HG02970 (cell line): Measurements from ENCODE around the gene ZNF177.
A peak's percentile ranks its signal among the peaks of the same experiment; 100 is the strongest.
"Not testable (repeated sequence)": the region's sequence is repeated elsewhere in the genome, so short reads cannot be mapped to it uniquely, and the experiment has no call there.

Source experiments
- ATAC-seq: cut with Tn5 transposase; IDR thresholded peaks from one replicate; pipeline ENCODE4 v1.9.1; 2021; ENCODE audit warnings: mild to moderate bottlenecking, moderate library complexity, moderate number of reproducible peaks; ENCODE audit not compliant: unreplicated experiment, low FRiP score

The ZNF177 gene

GRCh38 chr19:9362905-9363304 lies at the start of gene ZNF177:
TSS of gene ZNF177 (plus strand) at chr19:9363013. CDS start at chr19:9378312, 15,299 bp downstream.
- no peak for ATAC-seq

- no peak for ATAC-seq
Measured at GRCh38 chr19:9313756-9314155, 49.1 kb upstream of the ZNF177 start.

GRCh38 chr19:9321338-9321737 lies 41.5 kb upstream of the ZNF177 start:
- no peak for ATAC-seq

- not testable (repeated sequence) for ATAC-seq
Measured at GRCh38 chr19:9321756-9322155, 41.1 kb upstream of the ZNF177 start.

GRCh38 chr19:9322201-9322600 lies 40.6 kb upstream of the ZNF177 start:
- not testable (repeated sequence) for ATAC-seq

GRCh38 chr19:9323557-9323918 lies 39.3 kb upstream of the ZNF177 start:
- peak; percentile 39 for ATAC-seq

GRCh38 chr19:9323919-9324583 lies 38.8 kb upstream of the ZNF177 start, which contains the start of gene ZNF559:
TSS of gene ZNF559 (plus strand) at chr19:9324179. CDS start at chr19:9338550, 14,371 bp downstream.
- ATAC-seq, result peak; percentile 99

- ATAC-seq, result no peak
Measured at GRCh38 chr19:9324584-9324962, 38.2 kb upstream of the ZNF177 start.

GRCh38 chr19:9329999-9330398 lies 32.8 kb upstream of the ZNF177 start:
- ATAC-seq, result no peak

GRCh38 chr19:9342610-9343304 lies 20.1 kb upstream of the ZNF177 start:
- no peak for ATAC-seq

- no peak for ATAC-seq
Measured at GRCh38 chr19:9345005-9345404, 17.8 kb upstream of the ZNF177 start.

GRCh38 chr19:9348253-9348652 lies 14.6 kb upstream of the ZNF177 start:
- ATAC-seq, result no peak

GRCh38 chr19:9348671-9349070 lies 14.1 kb upstream of the ZNF177 start:
- ATAC-seq, result no peak

GRCh38 chr19:9352505-9352904 lies 10.3 kb upstream of the ZNF177 start:
- no peak for ATAC-seq

GRCh38 chr19:9353011-9353410 lies 9.8 kb upstream of the ZNF177 start:
- no peak for ATAC-seq

- no peak for ATAC-seq
Measured at GRCh38 chr19:9354651-9355050, 8.2 kb upstream of the ZNF177 start.

GRCh38 chr19:9370738-9371619 lies 8.2 kb downstream of the ZNF177 start:
- no peak for ATAC-seq

GRCh38 chr19:9381361-9381785 lies 18.6 kb downstream of the ZNF177 start:
- ATAC-seq, result no peak

GRCh38 chr19:9406798-9407352 lies 44.1 kb downstream of the ZNF177 start:
- no peak for ATAC-seq

- ATAC-seq, result no peak
Measured at GRCh38 chr19:9407827-9408226, 45.0 kb downstream of the ZNF177 start.
